IMR-90 (cell line): ENCODE results near the gene H1-8. TPM values are rescaled to one million over a fixed set of nuclear protein-coding genes. Genes with fewer than 3 reads are reported as not detected.
A peak's percentile ranks its signal among the peaks of the same experiment; 100 is the strongest.

Experiments
- ATAC-seq: fragments of 200-7000 bp; cut with Tn5 transposase; 2 replicates; pipeline ENCODE4 v1.9.1; 2020; ENCODE audit warnings: low read depth, mild to moderate bottlenecking, moderate library complexity
- BruUV-seq: library from RNA; stranded (reverse); fragments of 400-500 nt; replicated peaks from 2 replicates; lab custom pipeline; 2021; lab: Mats Ljungman, UMichigan
- CTCF ChIA-PET: fragments of 300-600 bp; formaldehyde crosslinking; extraction: SDS; loops from one replicate; lab custom pipeline; 2021; ENCODE audit warnings: antibody characterized with exemption; lab: Yijun Ruan, JAX
- POLR2A ChIA-PET: fragments of 300-600 bp; sonication (Branson Sonifier 250); formaldehyde crosslinking; loops from one replicate; lab custom pipeline; 2022; ENCODE audit warnings: antibody characterized with exemption; ENCODE audit not compliant: unreplicated experiment; lab: Charles Lee
- DNase-seq: peaks from one replicate; pipeline ENCODE4 v3.0.0; 2013
- H2AFZ ChIP-seq: replicated peaks from 2 replicates; pipeline ENCODE3; 2013; ENCODE audit warnings: low read length, mild to moderate bottlenecking; ENCODE audit not compliant: poor library complexity
- H2AK5ac ChIP-seq: 2 replicates; pipeline ENCODE4 v1.6.1; 2013; ENCODE audit warnings: low read depth, low read length, inconsistent platforms
- H2AK9ac ChIP-seq: replicated peaks from 2 replicates; pipeline ENCODE3; 2013; ENCODE audit warnings: mild to moderate bottlenecking, low read depth, low read length, moderate library complexity; ENCODE audit not compliant: poor library complexity
- H2BK120ac ChIP-seq: 2 replicates; pipeline ENCODE4 v1.6.1; 2013; ENCODE audit warnings: low read depth, low read length, inconsistent platforms
- H2BK15ac ChIP-seq: 3 replicates; pipeline ENCODE4 v1.6.1; 2013; ENCODE audit warnings: low read depth, low read length, inconsistent platforms
- H2BK20ac ChIP-seq: 2 replicates; pipeline ENCODE4 v1.6.1; 2013; ENCODE audit warnings: low read depth, mild to moderate bottlenecking, inconsistent platforms, low read length, moderate library complexity
- H2BK5ac ChIP-seq: 2 replicates; pipeline ENCODE4 v1.6.1; 2013; ENCODE audit warnings: mild to moderate bottlenecking, low read depth, low read length, inconsistent platforms; ENCODE audit not compliant: poor library complexity, severe bottlenecking
- H3K14ac ChIP-seq: replicated peaks from 2 replicates; pipeline ENCODE4 v1.6.1; 2013; ENCODE audit warnings: low read depth, low read length, inconsistent platforms
- H3K18ac ChIP-seq: 2 replicates; pipeline ENCODE4 v1.6.1; 2013; ENCODE audit warnings: low read depth, low read length, control low read depth
- H3K23ac ChIP-seq: 2 replicates; pipeline ENCODE4 v1.6.1; 2013; ENCODE audit warnings: low read depth, low read length, inconsistent platforms
- H3K27ac ChIP-seq: 2 replicates; pipeline ENCODE4 v1.5.1; 2013; ENCODE audit warnings: mild to moderate bottlenecking, control low read depth, low read length; ENCODE audit not compliant: insufficient read depth
- H3K27me3 ChIP-seq: 2 replicates; pipeline ENCODE4 v1.6.1; 2013; ENCODE audit warnings: low read length; ENCODE audit not compliant: control insufficient read depth, insufficient read depth
- H3K36me3 ChIP-seq: 2 replicates; pipeline ENCODE4 v1.6.1; 2013; ENCODE audit warnings: low read length, mixed read lengths; ENCODE audit not compliant: control insufficient read depth, insufficient read depth
- H3K4ac ChIP-seq: 2 replicates; pipeline ENCODE4 v1.6.1; 2013; ENCODE audit warnings: low read depth, low read length, inconsistent platforms
- H3K4me1 ChIP-seq: 2 replicates; pipeline ENCODE4 v1.6.1; 2013; ENCODE audit warnings: low read length, mixed read lengths; ENCODE audit not compliant: control insufficient read depth, insufficient read depth
- H3K4me2 ChIP-seq: 2 replicates; pipeline ENCODE4 v1.6.1; 2013; ENCODE audit warnings: low read depth, mild to moderate bottlenecking, control low read depth, low read length, moderate library complexity
- H3K4me3 ChIP-seq: 2 replicates; pipeline ENCODE4 v1.5.1; 2013; ENCODE audit warnings: low read depth, mild to moderate bottlenecking, control low read depth, low read length, moderate library complexity; ENCODE audit not compliant: insufficient read depth
- H3K56ac ChIP-seq: 2 replicates; pipeline ENCODE4 v1.6.1; 2013; ENCODE audit warnings: low read length, inconsistent platforms; ENCODE audit not compliant: insufficient read depth; ENCODE audit errors: extremely low read depth
- H3K79me1 ChIP-seq, 2 experiments: 2 replicates each; pipeline ENCODE4 v1.6.1; 2013; ENCODE audit warnings: low read length in 2 of 2, inconsistent platforms in 1 of 2, low read depth in 1 of 2
- H3K9ac ChIP-seq: 2 replicates; pipeline ENCODE4 v1.6.1; 2013; ENCODE audit warnings: low read depth, low read length, control low read depth
- H3K9me1 ChIP-seq: 2 replicates; pipeline ENCODE4 v1.6.1; 2013; ENCODE audit warnings: low read length, inconsistent platforms; ENCODE audit not compliant: insufficient read depth
- H3K9me3 ChIP-seq: 2 replicates; pipeline ENCODE4 v1.6.1; 2013; ENCODE audit warnings: low read length; ENCODE audit not compliant: control insufficient read depth, insufficient read depth
- H4K20me1 ChIP-seq: 2 replicates; pipeline ENCODE4 v1.6.1; 2013; ENCODE audit warnings: low read length, inconsistent platforms; ENCODE audit not compliant: insufficient read depth
- H4K5ac ChIP-seq: 2 replicates; pipeline ENCODE4 v1.6.1; 2013; ENCODE audit warnings: mild to moderate bottlenecking, low read depth, low read length, control low read depth
- H4K8ac ChIP-seq, 2 experiments: 2 replicates each; pipeline ENCODE4 v1.6.1; 2013; ENCODE audit warnings: low read depth in 2 of 2, low read length in 2 of 2, control low read depth in 1 of 2, inconsistent platforms in 1 of 2
- H4K91ac ChIP-seq: 2 replicates; pipeline ENCODE4 v1.6.1; 2013; ENCODE audit warnings: low read depth, low read length, inconsistent platforms; ENCODE audit not compliant: insufficient read depth
- CEBPB ChIP-seq: IDR thresholded peaks from 2 replicates; pipeline ENCODE4 v1.6.1; 2012; ENCODE audit warnings: low read depth, low read length, improper control_type of control experiment
- CHD1 ChIP-seq: IDR thresholded peaks from 2 replicates; pipeline ENCODE4 v1.6.1; 2012; ENCODE audit warnings: low read depth, low read length, improper control_type of control experiment
- RCOR1 ChIP-seq: IDR thresholded peaks from 2 replicates; pipeline ENCODE4 v1.6.1; 2012; ENCODE audit warnings: mild to moderate bottlenecking, low read length, improper control_type of control experiment; ENCODE audit not compliant: insufficient replicate concordance
- WGBS, 2 experiments: methylation state at CpG; one replicate each; pipeline versions ENCODE4 v1.1.5 to v1.1.7; 2013; ENCODE audit warnings: missing lambda C conversion rate in 2 of 2; ENCODE audit not compliant: insufficient read length in 1 of 2; ENCODE audit errors: extremely low coverage in 2 of 2; 5-methylcytosine and 5-hydroxymethylcytosine counted together
- dilution Hi-C: fragments of 300-500 bp; cut with HindIII; formaldehyde crosslinking; loops from one replicate; pipeline ENCODE4 v1.14.3; 2018; ENCODE audit warnings: low sequenced_read_pairs; ENCODE audit not compliant: unreplicated experiment
- in situ Hi-C: fragments of 300-500 bp; cut with MboI; formaldehyde crosslinking; loops from 3 replicates; pipeline ENCODE4 v1.14.3; 2019; ENCODE audit warnings: low sequenced_read_pairs, inconsistent platforms, mixed read lengths
- intact Hi-C: fragments of 100-400 bp; cut with micrococcal nuclease; formaldehyde crosslinking; loops from 2 replicates; pipeline ENCODE4 v1.10.0; 2022
- polyA plus RNA-seq, 3 experiments: library from polyadenylated mRNA; depleted of rRNA; stranded (reverse); fragments of >200 nt; gene quantifications; 2 replicates each; pipeline ENCODE4 v1.2.3, GENCODE V29; 2012; ENCODE audit warnings: low replicate concordance in 1 of 3
- total RNA-seq: library from RNA; depleted of rRNA; stranded (reverse); fragments of >200 nt; gene quantifications from 2 replicates; pipeline ENCODE4 v1.2.3, GENCODE V29; 2012
- TF ChIP-seq, protein P1 (sequence below): fragments of 150-350 bp; IDR thresholded peaks from 2 replicates; pipeline ENCODE4 v1.6.1; 2017; ENCODE audit warnings: mild to moderate bottlenecking, antibody characterized with exemption, low read length, low read depth

H1-8 gene
- total and polyA plus RNA-seq, 2 of the 4 experiments (the other 2 are of a cell fraction) = not detected

GRCh38 chr3:129519896-129520715, 22.9 kb upstream of the H1-8 start:
- dilution Hi-C loops = no loop called here
- TF ChIP-seq CHD1 (no peak), RCOR1 (no peak), CEBPB (no peak)
- TF ChIP-seq, protein P1, sequence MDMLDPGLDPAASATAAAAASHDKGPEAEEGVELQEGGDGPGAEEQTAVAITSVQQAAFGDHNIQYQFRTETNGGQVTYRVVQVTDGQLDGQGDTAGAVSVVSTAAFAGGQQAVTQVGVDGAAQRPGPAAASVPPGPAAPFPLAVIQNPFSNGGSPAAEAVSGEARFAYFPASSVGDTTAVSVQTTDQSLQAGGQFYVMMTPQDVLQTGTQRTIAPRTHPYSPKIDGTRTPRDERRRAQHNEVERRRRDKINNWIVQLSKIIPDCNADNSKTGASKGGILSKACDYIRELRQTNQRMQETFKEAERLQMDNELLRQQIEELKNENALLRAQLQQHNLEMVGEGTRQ = no peak
- intact Hi-C loops = no loop called here

More at GRCh38 chr3:129519896-129520715, 22.9 kb upstream of the H1-8 start:
- no peak overlapping the region for H3K27ac ChIP-seq
- no peak overlapping the region for H3K56ac ChIP-seq
- DNase-seq (no peak), ATAC-seq (no peak)
- in situ Hi-C loops = no loop called here
- no peaks in the 10 kb centered on the region for H3K79me1 ChIP-seq
- no peaks in the 10 kb centered on the region for H3K9me3 ChIP-seq
- H2AK9ac ChIP-seq = peak overlapping the region; percentile 14
- no peak overlapping the region for H3K23ac ChIP-seq
- H3K36me3 ChIP-seq = peaks cover 11% of the 10 kb centered on the region; the same call in 1 of the 2 replicates
- WGBS, 2 experiments = 92% methylated on average over 10 of the region's 15 CpGs; no CpG with 5 or more reads in 1 of the 2 experiments
- H4K5ac ChIP-seq = no peak overlapping the region
- POLR2A ChIA-PET = no interaction called here
- no peak overlapping the region for H2BK15ac ChIP-seq
- CTCF ChIA-PET = no interaction called here
- peaks cover under 1% of the 10 kb centered on the region; the same call in 1 of the 2 replicates for H3K4me1 ChIP-seq
- H3K4me3 ChIP-seq = no peak overlapping the region
- no peak overlapping the region for H3K14ac ChIP-seq
- no peak overlapping the region for H2BK5ac ChIP-seq
- H2AFZ ChIP-seq = no peak overlapping the region
- no TSS peak for BruUV-seq
- no peak overlapping the region for H3K9ac ChIP-seq
- no peak overlapping the region for H4K8ac ChIP-seq
- H4K91ac ChIP-seq = no peak overlapping the region
- no peaks in the 10 kb centered on the region for H4K20me1 ChIP-seq
- H3K4me2 ChIP-seq = no peak overlapping the region
- peaks cover 3% of the 10 kb centered on the region; the same call in 1 of the 2 replicates for H3K9me1 ChIP-seq
- H3K4ac ChIP-seq = no peak overlapping the region
- H3K18ac ChIP-seq = no peak overlapping the region
- no peaks in the 10 kb centered on the region for H3K27me3 ChIP-seq
- H2BK120ac ChIP-seq = no peak overlapping the region
- no peak overlapping the region for H2AK5ac ChIP-seq
- no peak overlapping the region for H2BK20ac ChIP-seq
